GM12878 (cell line): ENCODE results near the gene TMEM144.

ENCODE experiments used
- BMI1 ChIP-seq: fragments of 450-650 bp; IDR thresholded peaks from 2 replicates; pipeline ENCODE4 v1.6.1; 2016; ENCODE audit warnings: mild to moderate bottlenecking, moderate library complexity, borderline replicate concordance
- CTCF ChIP-seq, 3 experiments: IDR thresholded peaks in 2 of 3; conservative IDR thresholded peaks in 1 of 3; 2 replicates each; pipeline ENCODE4 v1.5.1; 2011; ENCODE audit warnings: low read depth in 3 of 3, low read length in 3 of 3, mild to moderate bottlenecking in 3 of 3, control low read depth in 2 of 3, moderate library complexity in 2 of 3, inconsistent platforms in 1 of 3, mixed read lengths in 1 of 3; ENCODE audit not compliant: control insufficient read depth in 2 of 3, insufficient read depth in 1 of 3; ENCODE audit errors: extremely low read depth in 1 of 3
- EGR1 ChIP-seq, 2 experiments: IDR thresholded peaks; 1 replicate in 1 of 2; 2 replicates in 1 of 2; pipeline ENCODE4 v1.6.1; 2011 to 2012; ENCODE audit warnings: low read depth in 2 of 2, low read length in 2 of 2, borderline replicate concordance in 1 of 2, mild to moderate bottlenecking in 1 of 2, moderate library complexity in 1 of 2
- EP300 ChIP-seq, 2 experiments: fragments of 150-350 bp in 1 of 2; IDR thresholded peaks; 2 replicates each; pipeline ENCODE4 v1.6.1; 2011 to 2012; ENCODE audit warnings: low read depth in 2 of 2, low read length in 2 of 2, borderline replicate concordance in 1 of 2, improper control_type of control experiment in 1 of 2, inconsistent platforms in 1 of 2; ENCODE audit not compliant: control insufficient read depth in 1 of 2
- IKZF1 ChIP-seq: fragments of 450-650 bp; conservative IDR thresholded peaks from 2 replicates; pipeline ENCODE4 v1.6.1; 2017; ENCODE audit warnings: antibody characterized with exemption, mild to moderate bottlenecking
- MLLT1 ChIP-seq: fragments of 450-650 bp; IDR thresholded peaks from 2 replicates; pipeline ENCODE4 v1.6.1; 2016; ENCODE audit warnings: mild to moderate bottlenecking
- POLR2A ChIP-seq: IDR thresholded peaks from 2 replicates; pipeline ENCODE4 v1.6.1; 2011; ENCODE audit warnings: low read depth, mild to moderate bottlenecking, low read length
- REST ChIP-seq: IDR thresholded peaks from 2 replicates; pipeline ENCODE4 v1.6.1; 2012; ENCODE audit warnings: mild to moderate bottlenecking, low read depth, low read length
- RFX5 ChIP-seq: IDR thresholded peaks from 2 replicates; pipeline ENCODE4 v1.6.1; 2011; ENCODE audit warnings: low read depth, low read length, improper control_type of control experiment
- SMC3 ChIP-seq: IDR thresholded peaks from 2 replicates; pipeline ENCODE4 v1.6.1; 2011; ENCODE audit warnings: low read length, improper control_type of control experiment, borderline replicate concordance
- ZNF207 ChIP-seq: fragments of 450-650 bp; IDR thresholded peaks from 2 replicates; pipeline ENCODE4 v1.6.1; 2014; ENCODE audit warnings: antibody characterized with exemption, mild to moderate bottlenecking, borderline replicate concordance

- TF ChIP-seq MLLT1 (no peak), POLR2A (no peak), BMI1 (no peak), RFX5 (no peak), CTCF (IDR thresholded peaks at IDR 0.05 in 2 of 3, conservative IDR thresholded peaks at IDR 0.05 in 1 of 3; ENCODE audit: control insufficient read depth in 2 of 3, extremely low read depth in 1 of 3, insufficient read depth in 1 of 3, low read depth in 3 of 3, low read length in 3 of 3) (no peak), REST (no peak), SMC3 (no peak), IKZF1 (no peak), EP300 (IDR thresholded peaks at IDR 0.05; ENCODE audit: borderline replicate concordance in 1 of 2, control insufficient read depth in 1 of 2, low read depth in 2 of 2, low read length in 2 of 2) (no peak), ZNF207 (no peak), EGR1 (IDR thresholded peaks at IDR 0.05; ENCODE audit: borderline replicate concordance in 1 of 2, low read depth in 2 of 2, low read length in 2 of 2) (no peak)
Measured at GRCh38 chr4:158169506-158169905, 40.8 kb upstream of the TMEM144 start.
